NT2/D1 (cell line): ENCODE data around the gene AOAH.

Experiments
- SUZ12 ChIP-seq: IDR thresholded peaks from 2 replicates; pipeline ENCODE4 v1.6.1; 2011; ENCODE audit not compliant: insufficient read length, insufficient read depth; ENCODE audit errors: extremely low read depth
- YY1 ChIP-seq: IDR thresholded peaks from 2 replicates; pipeline ENCODE4 v1.6.1; 2011; ENCODE audit not compliant: insufficient read length, insufficient read depth

- no peak for TF ChIP-seq SUZ12
- no peak for TF ChIP-seq YY1
Observed at GRCh38 chr7:36490419-36490830, 233.9 kb downstream of the AOAH start.
